ENCODE data around the gene BTBD7.

Gene BTBD7

GRCh38 chr14:93301821-93302447 is 30.9 kb downstream of the BTBD7 start:
- TF ChIP-seq GATA3 (IDR thresholded peaks at IDR 0.05; ENCODE audit: low read depth, low read length) = no peak
- no peak for TF ChIP-seq GATA2 (IDR thresholded peaks at IDR 0.05; ENCODE audit: low read depth, low read length)

GRCh38 chr14:93299866-93300265 is 33.0 kb downstream of the BTBD7 start:
- TF ChIP-seq GATA3 (IDR thresholded peaks at IDR 0.05; ENCODE audit: low read depth, low read length) (no peak), GATA2 (IDR thresholded peaks at IDR 0.05; ENCODE audit: low read depth, low read length) (no peak)

- TF ChIP-seq GATA2 (IDR thresholded peaks at IDR 0.05; ENCODE audit: low read depth, low read length) (no peak), GATA3 (IDR thresholded peaks at IDR 0.05; ENCODE audit: low read depth, low read length) (no peak)
Measured at GRCh38 chr14:93299416-93299815, 33.4 kb downstream of the BTBD7 start.

- TF ChIP-seq GATA3 (IDR thresholded peaks at IDR 0.05; ENCODE audit: low read depth, low read length) (no peak), GATA2 (IDR thresholded peaks at IDR 0.05; ENCODE audit: low read depth, low read length) (no peak)
Measured at GRCh38 chr14:93295541-93296220, 37.2 kb downstream of the BTBD7 start.

- TF ChIP-seq GATA2 (IDR thresholded peaks at IDR 0.05; ENCODE audit: low read depth, low read length) (no peak), GATA3 (IDR thresholded peaks at IDR 0.05; ENCODE audit: low read depth, low read length) (no peak)
Measured at GRCh38 chr14:93286212-93286890, 46.5 kb downstream of the BTBD7 start.

- TF ChIP-seq GATA3 (IDR thresholded peaks at IDR 0.05; ENCODE audit: low read depth, low read length) (no peak), GATA2 (IDR thresholded peaks at IDR 0.05; ENCODE audit: low read depth, low read length) (no peak)
Measured at GRCh38 chr14:93285044-93285443, 47.8 kb downstream of the BTBD7 start.

GRCh38 chr14:93281937-93282336 is 50.9 kb downstream of the BTBD7 start:
- TF ChIP-seq GATA3 (IDR thresholded peaks at IDR 0.05; ENCODE audit: low read depth, low read length) (no peak), GATA2 (IDR thresholded peaks at IDR 0.05; ENCODE audit: low read depth, low read length) (no peak)

GRCh38 chr14:93280743-93281142 is 52.1 kb downstream of the BTBD7 start:
- TF ChIP-seq GATA2 (IDR thresholded peaks at IDR 0.05; ENCODE audit: low read depth, low read length) (no peak), GATA3 (IDR thresholded peaks at IDR 0.05; ENCODE audit: low read depth, low read length) (no peak)

- no peak for TF ChIP-seq GATA3 (IDR thresholded peaks at IDR 0.05; ENCODE audit: low read depth, low read length)
- no peak for TF ChIP-seq GATA2 (IDR thresholded peaks at IDR 0.05; ENCODE audit: low read depth, low read length)
Measured at GRCh38 chr14:93276031-93276716, 56.7 kb downstream of the BTBD7 start.

GRCh38 chr14:93274055-93274806 is 58.6 kb downstream of the BTBD7 start:
- TF ChIP-seq GATA2 (IDR thresholded peaks at IDR 0.05; ENCODE audit: low read depth, low read length) = no peak
- TF ChIP-seq GATA3 (IDR thresholded peaks at IDR 0.05; ENCODE audit: low read depth, low read length) = no peak

- TF ChIP-seq GATA3 (IDR thresholded peaks at IDR 0.05; ENCODE audit: low read depth, low read length) = no peak
- TF ChIP-seq GATA2 (IDR thresholded peaks at IDR 0.05; ENCODE audit: low read depth, low read length) = no peak
Measured at GRCh38 chr14:93271111-93271510, 61.7 kb downstream of the BTBD7 start.

GRCh38 chr14:93269341-93270068 is 63.3 kb downstream of the BTBD7 start:
- no peak for TF ChIP-seq GATA2 (IDR thresholded peaks at IDR 0.05; ENCODE audit: low read depth, low read length)
- no peak for TF ChIP-seq GATA3 (IDR thresholded peaks at IDR 0.05; ENCODE audit: low read depth, low read length)

- TF ChIP-seq GATA2 (IDR thresholded peaks at IDR 0.05; ENCODE audit: low read depth, low read length) = no peak
- no peak for TF ChIP-seq GATA3 (IDR thresholded peaks at IDR 0.05; ENCODE audit: low read depth, low read length)
Measured at GRCh38 chr14:93268406-93268805, 64.4 kb downstream of the BTBD7 start.

Measured in SH-SY5Y (cell line).